Activated CD8-positive, alpha-beta T cell treated with anti-CD3 and anti-CD28 coated beads for 36 hours (primary cell): Measurements from ENCODE around the gene SHROOM3. TPM values are rescaled to one million over a fixed set of nuclear protein-coding genes. Genes with fewer than 3 reads are reported as not detected.

Experiments used
- ATAC-seq: fragments of 200-7000 bp; cut with Tn5 transposase; one replicate; pipeline ENCODE4 v1.10.0; 2021; ENCODE audit warnings: mild to moderate bottlenecking, moderate library complexity
- CTCF ChIA-PET: fragments of 350-600 bp; sonication (Branson Sonifier 250); formaldehyde crosslinking; loops from one replicate; lab custom pipeline; 2021; ENCODE audit warnings: antibody characterized with exemption; lab: Charles Lee
- POLR2A ChIA-PET: fragments of 350-600 bp; sonication (Branson Sonifier 250); formaldehyde crosslinking; loops from one replicate; lab custom pipeline; 2021; ENCODE audit warnings: antibody characterized with exemption; lab: Charles Lee
- DNase-seq: peaks from one replicate; pipeline ENCODE4 v3.0.0-alpha.2; 2020
- H3K27ac Mint-ChIP-seq: one replicate; pipeline ENCODE4 v1.8.0; 2021; ENCODE audit warnings: mild to moderate bottlenecking, mixed read lengths
- H3K27me3 Mint-ChIP-seq: one replicate; pipeline ENCODE4 v1.8.0; 2021; ENCODE audit warnings: mixed read lengths
- H3K36me3 Mint-ChIP-seq: one replicate; pipeline ENCODE4 v1.8.0; 2021; ENCODE audit warnings: low read depth, mixed read lengths
- H3K4me1 Mint-ChIP-seq: one replicate; pipeline ENCODE4 v1.8.0; 2021; ENCODE audit warnings: low read depth, mixed read lengths
- H3K4me3 Mint-ChIP-seq: one replicate; pipeline ENCODE4 v1.8.0; 2021; ENCODE audit warnings: mild to moderate bottlenecking, moderate library complexity, mixed read lengths
- H3K9me3 Mint-ChIP-seq: one replicate; pipeline ENCODE4 v1.8.0; 2021; ENCODE audit warnings: mixed read lengths
- CTCF ChIP-seq: fragments of 200-600 bp; IDR thresholded peaks from one replicate; pipeline ENCODE4 v1.8.0; 2022; ENCODE audit warnings: antibody characterized with exemption, mild to moderate bottlenecking
- intact Hi-C: fragments of 100-400 bp; cut with micrococcal nuclease; formaldehyde crosslinking; loops from one replicate; pipeline ENCODE4 v1.10.0; 2022
- total RNA-seq, 2 experiments: library from RNA; stranded (reverse); gene quantifications; one replicate each; pipeline ENCODE4 v1.2.3, GENCODE V29; 2021

SHROOM3 gene
- total RNA-seq, 2 experiments from 2014 or later: not detected

- Mint-ChIP-seq H3K9me3 (no peaks in the 10 kb centered on the region), H3K27me3 (peaks cover 7% of the 10 kb centered on the region), H3K4me3 (no peak overlapping the region), H3K27ac (no peak overlapping the region), H3K36me3 (no peaks in the 10 kb centered on the region), H3K4me1 (no peaks in the 10 kb centered on the region)
- ChIA-PET CTCF (no interaction called here), POLR2A (no interaction called here)
- intact Hi-C loops: no loop called here
- TF ChIP-seq CTCF: no peak
- no peak for DNase-seq
- no peak for ATAC-seq
These were observed 235.6 kb downstream of the SHROOM3 start for GRCh38 chr4:76670631-76671030.

GRCh38 chr4:76673362-76673761, 238.3 kb downstream of the SHROOM3 start:
- ChIA-PET CTCF (no interaction called here), POLR2A (interaction anchor here (0.6 kb wide), 1 partner anchor 8 kb away, joined by 4 read pairs; no protein-coding TSS in a partner anchor)
- no peak for ATAC-seq

GRCh38 chr4:76674983-76675382, 240.0 kb downstream of the SHROOM3 start:
- H3K9me3 Mint-ChIP-seq: no peaks in the 10 kb centered on the region
- intact Hi-C loops: no loop called here

More at GRCh38 chr4:76673362-76673761, 238.3 kb downstream of the SHROOM3 start:
- Mint-ChIP-seq H3K4me3 (no peak overlapping the region), H3K27ac (no peak overlapping the region), H3K36me3 (no peaks in the 10 kb centered on the region), H3K27me3 (peaks cover 13% of the 10 kb centered on the region), H3K9me3 (no peaks in the 10 kb centered on the region), H3K4me1 (no peaks in the 10 kb centered on the region)
- TF ChIP-seq CTCF: no peak
- no peak for DNase-seq
- intact Hi-C loops: no loop called here

GRCh38 chr4:76677571-76678326, 242.7 kb downstream of the SHROOM3 start:
- ATAC-seq: no peak
- Mint-ChIP-seq H3K9me3 (no peaks in the 10 kb centered on the region), H3K4me3 (no peak overlapping the region), H3K36me3 (no peaks in the 10 kb centered on the region), H3K4me1 (no peaks in the 10 kb centered on the region), H3K27me3 (peaks cover 21% of the 10 kb centered on the region), H3K27ac (no peak overlapping the region)
- no peak for DNase-seq
- intact Hi-C loops: no loop called here
- TF ChIP-seq CTCF: no peak
- ChIA-PET CTCF (no interaction called here), POLR2A (no interaction called here)

More at GRCh38 chr4:76674983-76675382, 240.0 kb downstream of the SHROOM3 start:
- Mint-ChIP-seq H3K4me3 (no peak overlapping the region), H3K27ac (no peak overlapping the region), H3K4me1 (no peaks in the 10 kb centered on the region), H3K27me3 (peaks cover 15% of the 10 kb centered on the region), H3K36me3 (no peaks in the 10 kb centered on the region)
- no peak for DNase-seq
- ChIA-PET CTCF (no interaction called here), POLR2A (no interaction called here)
- no peak for TF ChIP-seq CTCF
- no peak for ATAC-seq

- TF ChIP-seq CTCF: no peak
- ChIA-PET CTCF (no interaction called here), POLR2A (no interaction called here)
- DNase-seq (no peak), ATAC-seq (no peak)
- Mint-ChIP-seq H3K36me3 (no peaks in the 10 kb centered on the region), H3K27me3 (peaks cover 32% of the 10 kb centered on the region), H3K9me3 (no peaks in the 10 kb centered on the region), H3K27ac (no peak overlapping the region), H3K4me3 (no peak overlapping the region), H3K4me1 (no peaks in the 10 kb centered on the region)
- intact Hi-C loops: no loop called here
These were observed 244.7 kb downstream of the SHROOM3 start for GRCh38 chr4:76679691-76680090.
